H1 (cell line): ENCODE results near the gene COA5. TPM values are rescaled to one million over a fixed set of nuclear protein-coding genes. Genes with fewer than 3 reads are reported as not detected.

Source experiments
- EGR1 ChIP-seq: IDR thresholded peaks from 2 replicates; pipeline ENCODE4 v1.6.1; 2011; ENCODE audit warnings: low read depth, low read length, borderline replicate concordance
- HDAC6 ChIP-seq: IDR thresholded peaks from one replicate; pipeline ENCODE4 v1.7.1; 2012; ENCODE audit warnings: low read depth, mild to moderate bottlenecking, inconsistent platforms, low read length, moderate library complexity
- JUND ChIP-seq: IDR thresholded peaks from 2 replicates; pipeline ENCODE4 v1.6.1; 2011; ENCODE audit warnings: mild to moderate bottlenecking, improper control_type of control experiment, low read length
- NRF1 ChIP-seq: IDR thresholded peaks from 2 replicates; pipeline ENCODE4 v1.6.1; 2011; ENCODE audit warnings: mild to moderate bottlenecking, low read depth, low read length, improper control_type of control experiment
- PHF8 ChIP-seq: fragments of 200-600 bp; sonication (generic); conservative IDR thresholded peaks from 2 replicates; pipeline ENCODE4 v1.7.1; 2012; ENCODE audit warnings: low read depth, mild to moderate bottlenecking, inconsistent platforms, low read length, moderate library complexity
- SAP30 ChIP-seq: fragments of 300-600 bp; sonication (generic); IDR thresholded peaks from 2 replicates; pipeline ENCODE4 v1.7.1; 2012; ENCODE audit warnings: low read length, moderate library complexity, mild to moderate bottlenecking, inconsistent platforms; ENCODE audit not compliant: insufficient read depth, insufficient replicate concordance
- SUZ12 ChIP-seq: fragments of 200-600 bp; sonication (generic); IDR thresholded peaks from 2 replicates; pipeline ENCODE4 v1.6.1; 2012; ENCODE audit warnings: mild to moderate bottlenecking, inconsistent platforms, low read length, moderate library complexity, mixed read lengths
- polyA plus RNA-seq, 7 experiments: library from polyadenylated mRNA; depleted of rRNA in 3 of 7; stranded (reverse) in 5 of 7; unstranded in 2 of 7; fragments of >200 nt in 5 of 7; fragments of 200-250 nt in 2 of 7; gene quantifications; 1 replicate in 5 of 7; 2 replicates in 1 of 7; 4 replicates in 1 of 7; pipeline versions ENCODE4 v1.2.1 to v1.2.3, GENCODE V29; 2011 to 2013; ENCODE audit warnings: missing spikeins in 2 of 7, mixed read lengths in 2 of 7
- total RNA-seq: library from RNA; stranded (reverse); fragmentation: NEBNext Ultra II Directional; extraction: Animal tissue kit (Norgen Biotek cat#: 25700); gene quantifications from 2 replicates; pipeline ENCODE4 v1.2.1, GENCODE V29; 2021
- TF ChIP-seq, protein P1 (sequence below): fragments of 300-600 bp; sonication (generic); IDR thresholded peaks from 2 replicates; pipeline ENCODE4 v1.7.1; 2012; ENCODE audit warnings: low read length, moderate library complexity, mild to moderate bottlenecking, inconsistent platforms; ENCODE audit not compliant: insufficient replicate concordance

Gene COA5
- total and polyA plus RNA-seq, 2 of the 8 experiments (the other 6 are each of a cell fraction or from before 2014, with no cell fraction given), result 20.3 to 24.7 TPM

DNA sequence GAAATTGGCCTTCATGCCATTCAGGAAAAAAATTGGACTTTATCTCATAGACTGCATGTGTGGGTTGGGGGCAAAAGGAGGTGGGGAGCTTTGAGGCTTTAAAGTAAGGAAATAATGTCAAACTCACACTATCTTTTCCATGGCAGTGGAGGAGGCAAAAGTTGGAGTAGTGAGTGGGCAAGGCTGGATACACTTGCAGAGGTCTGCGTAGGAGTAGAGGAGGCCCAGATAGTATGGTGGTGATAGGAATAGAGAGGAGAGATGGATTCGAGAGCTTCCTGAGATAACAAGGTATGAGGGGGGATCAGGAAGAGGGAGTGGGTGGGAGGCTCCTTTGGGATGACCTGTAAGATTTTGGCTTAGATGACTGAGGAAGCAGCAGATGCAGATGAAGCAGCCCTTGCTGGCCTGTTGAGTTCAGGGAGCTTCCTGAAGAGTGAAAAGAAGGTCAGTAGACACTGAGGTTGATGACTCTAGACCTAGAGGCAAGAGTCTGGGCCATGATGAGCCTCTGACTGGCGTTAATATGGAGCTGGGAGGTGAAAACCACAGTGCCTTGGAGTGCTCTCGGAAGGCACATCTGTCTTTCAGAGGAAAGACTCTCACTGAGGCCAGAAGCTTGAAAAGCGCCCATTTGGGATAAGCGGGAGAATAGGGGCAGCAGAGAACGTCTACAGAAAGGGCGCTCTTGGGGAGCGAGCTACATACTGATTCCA, 5.9 kb upstream of the COA5 start (continued):
- TF ChIP-seq, protein P1, sequence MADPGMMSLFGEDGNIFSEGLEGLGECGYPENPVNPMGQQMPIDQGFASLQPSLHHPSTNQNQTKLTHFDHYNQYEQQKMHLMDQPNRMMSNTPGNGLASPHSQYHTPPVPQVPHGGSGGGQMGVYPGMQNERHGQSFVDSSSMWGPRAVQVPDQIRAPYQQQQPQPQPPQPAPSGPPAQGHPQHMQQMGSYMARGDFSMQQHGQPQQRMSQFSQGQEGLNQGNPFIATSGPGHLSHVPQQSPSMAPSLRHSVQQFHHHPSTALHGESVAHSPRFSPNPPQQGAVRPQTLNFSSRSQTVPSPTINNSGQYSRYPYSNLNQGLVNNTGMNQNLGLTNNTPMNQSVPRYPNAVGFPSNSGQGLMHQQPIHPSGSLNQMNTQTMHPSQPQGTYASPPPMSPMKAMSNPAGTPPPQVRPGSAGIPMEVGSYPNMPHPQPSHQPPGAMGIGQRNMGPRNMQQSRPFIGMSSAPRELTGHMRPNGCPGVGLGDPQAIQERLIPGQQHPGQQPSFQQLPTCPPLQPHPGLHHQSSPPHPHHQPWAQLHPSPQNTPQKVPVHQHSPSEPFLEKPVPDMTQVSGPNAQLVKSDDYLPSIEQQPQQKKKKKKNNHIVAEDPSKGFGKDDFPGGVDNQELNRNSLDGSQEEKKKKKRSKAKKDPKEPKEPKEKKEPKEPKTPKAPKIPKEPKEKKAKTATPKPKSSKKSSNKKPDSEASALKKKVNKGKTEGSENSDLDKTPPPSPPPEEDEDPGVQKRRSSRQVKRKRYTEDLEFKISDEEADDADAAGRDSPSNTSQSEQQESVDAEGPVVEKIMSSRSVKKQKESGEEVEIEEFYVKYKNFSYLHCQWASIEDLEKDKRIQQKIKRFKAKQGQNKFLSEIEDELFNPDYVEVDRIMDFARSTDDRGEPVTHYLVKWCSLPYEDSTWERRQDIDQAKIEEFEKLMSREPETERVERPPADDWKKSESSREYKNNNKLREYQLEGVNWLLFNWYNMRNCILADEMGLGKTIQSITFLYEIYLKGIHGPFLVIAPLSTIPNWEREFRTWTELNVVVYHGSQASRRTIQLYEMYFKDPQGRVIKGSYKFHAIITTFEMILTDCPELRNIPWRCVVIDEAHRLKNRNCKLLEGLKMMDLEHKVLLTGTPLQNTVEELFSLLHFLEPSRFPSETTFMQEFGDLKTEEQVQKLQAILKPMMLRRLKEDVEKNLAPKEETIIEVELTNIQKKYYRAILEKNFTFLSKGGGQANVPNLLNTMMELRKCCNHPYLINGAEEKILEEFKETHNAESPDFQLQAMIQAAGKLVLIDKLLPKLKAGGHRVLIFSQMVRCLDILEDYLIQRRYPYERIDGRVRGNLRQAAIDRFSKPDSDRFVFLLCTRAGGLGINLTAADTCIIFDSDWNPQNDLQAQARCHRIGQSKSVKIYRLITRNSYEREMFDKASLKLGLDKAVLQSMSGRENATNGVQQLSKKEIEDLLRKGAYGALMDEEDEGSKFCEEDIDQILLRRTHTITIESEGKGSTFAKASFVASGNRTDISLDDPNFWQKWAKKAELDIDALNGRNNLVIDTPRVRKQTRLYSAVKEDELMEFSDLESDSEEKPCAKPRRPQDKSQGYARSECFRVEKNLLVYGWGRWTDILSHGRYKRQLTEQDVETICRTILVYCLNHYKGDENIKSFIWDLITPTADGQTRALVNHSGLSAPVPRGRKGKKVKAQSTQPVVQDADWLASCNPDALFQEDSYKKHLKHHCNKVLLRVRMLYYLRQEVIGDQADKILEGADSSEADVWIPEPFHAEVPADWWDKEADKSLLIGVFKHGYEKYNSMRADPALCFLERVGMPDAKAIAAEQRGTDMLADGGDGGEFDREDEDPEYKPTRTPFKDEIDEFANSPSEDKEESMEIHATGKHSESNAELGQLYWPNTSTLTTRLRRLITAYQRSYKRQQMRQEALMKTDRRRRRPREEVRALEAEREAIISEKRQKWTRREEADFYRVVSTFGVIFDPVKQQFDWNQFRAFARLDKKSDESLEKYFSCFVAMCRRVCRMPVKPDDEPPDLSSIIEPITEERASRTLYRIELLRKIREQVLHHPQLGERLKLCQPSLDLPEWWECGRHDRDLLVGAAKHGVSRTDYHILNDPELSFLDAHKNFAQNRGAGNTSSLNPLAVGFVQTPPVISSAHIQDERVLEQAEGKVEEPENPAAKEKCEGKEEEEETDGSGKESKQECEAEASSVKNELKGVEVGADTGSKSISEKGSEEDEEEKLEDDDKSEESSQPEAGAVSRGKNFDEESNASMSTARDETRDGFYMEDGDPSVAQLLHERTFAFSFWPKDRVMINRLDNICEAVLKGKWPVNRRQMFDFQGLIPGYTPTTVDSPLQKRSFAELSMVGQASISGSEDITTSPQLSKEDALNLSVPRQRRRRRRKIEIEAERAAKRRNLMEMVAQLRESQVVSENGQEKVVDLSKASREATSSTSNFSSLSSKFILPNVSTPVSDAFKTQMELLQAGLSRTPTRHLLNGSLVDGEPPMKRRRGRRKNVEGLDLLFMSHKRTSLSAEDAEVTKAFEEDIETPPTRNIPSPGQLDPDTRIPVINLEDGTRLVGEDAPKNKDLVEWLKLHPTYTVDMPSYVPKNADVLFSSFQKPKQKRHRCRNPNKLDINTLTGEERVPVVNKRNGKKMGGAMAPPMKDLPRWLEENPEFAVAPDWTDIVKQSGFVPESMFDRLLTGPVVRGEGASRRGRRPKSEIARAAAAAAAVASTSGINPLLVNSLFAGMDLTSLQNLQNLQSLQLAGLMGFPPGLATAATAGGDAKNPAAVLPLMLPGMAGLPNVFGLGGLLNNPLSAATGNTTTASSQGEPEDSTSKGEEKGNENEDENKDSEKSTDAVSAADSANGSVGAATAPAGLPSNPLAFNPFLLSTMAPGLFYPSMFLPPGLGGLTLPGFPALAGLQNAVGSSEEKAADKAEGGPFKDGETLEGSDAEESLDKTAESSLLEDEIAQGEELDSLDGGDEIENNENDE, result no peak
- TF ChIP-seq SAP30 (no peak), NRF1 (no peak), HDAC6 (no peak), SUZ12 (no peak), PHF8 (no peak), JUND (no peak), EGR1 (no peak)
